ENCODE measurements around the gene TREML2. TPM values are rescaled to one million over a fixed set of nuclear protein-coding genes. Genes with fewer than 3 reads are reported as not detected.

The TREML2 gene
- total and polyA plus RNA-seq, 2 of the 8 experiments (the other 6 are each of a cell fraction or from before 2014, with no cell fraction given) = 0.09 to 0.18 TPM

DNA sequence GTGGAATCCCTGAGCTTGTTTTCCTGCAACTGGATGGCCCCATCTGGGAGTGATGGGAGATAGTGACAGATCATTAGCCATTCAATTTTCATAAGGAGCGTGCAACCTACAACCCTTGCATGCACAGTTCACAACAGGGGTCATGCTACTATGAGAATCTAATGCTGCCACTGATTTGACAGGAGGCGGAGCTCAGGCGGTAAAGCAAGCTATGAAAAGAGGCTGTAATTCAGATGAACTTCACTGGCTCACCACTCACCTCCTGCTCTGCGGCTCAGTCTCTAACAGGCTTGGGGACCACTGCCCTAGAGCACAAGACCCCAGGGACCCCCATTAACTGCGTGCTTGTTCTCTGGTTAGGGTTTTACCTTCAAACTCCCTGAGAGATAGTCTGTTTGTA is 14.8 kb upstream of the TREML2 start:
- no peak overlapping the region for H2AK5ac ChIP-seq (ENCODE audit: low read depth, low read length)
- H3K27me3 ChIP-seq (replicated peaks in 1 of 4; ENCODE audit: control insufficient read depth in 3 of 4, extremely low read depth in 1 of 4, insufficient read depth in 3 of 4, low read length in 3 of 4) = no peaks in the 10 kb centered on the region
- H3K27ac ChIP-seq (ENCODE audit: low read depth, low read length) = no peak overlapping the region
- no peak overlapping the region for H2BK12ac ChIP-seq (ENCODE audit: low read depth, low read length)
- no peak for TF ChIP-seq YY1 (IDR thresholded peaks at IDR 0.05; ENCODE audit: low read depth, low read length)
- no peak overlapping the region for H3K18ac ChIP-seq (ENCODE audit: extremely low read depth, low read length)
- H3K9me3 ChIP-seq (ENCODE audit: insufficient read depth in 2 of 2, low read depth in 1 of 2, low read length in 1 of 2) = no peaks in the 10 kb centered on the region; a peak in 1 of 4 replicates
- H4K91ac ChIP-seq (replicated peaks; ENCODE audit: insufficient read length, low read length) = no peak overlapping the region
- ChIA-PET CTCF (ENCODE audit: partially characterized antibody) (interaction anchor here (0.6 to 3.3 kb wide), 9 partner anchors 10 to 302 kb away, joined by 3 to 13 read pairs (median 3); no protein-coding TSS in a partner anchor), POLR2A (ENCODE audit: partially characterized antibody) (no interaction called here)
- H3K79me2 ChIP-seq (ENCODE audit: control insufficient read depth in 1 of 2, insufficient read depth in 2 of 2, low read length in 2 of 2) = no peaks in the 10 kb centered on the region
- no peaks in the 10 kb centered on the region for H3K23me2 ChIP-seq (ENCODE audit: low read depth, low read length)
- no peak overlapping the region for H3K4me2 ChIP-seq (ENCODE audit: insufficient read depth in 1 of 2, low read depth in 2 of 2, low read length in 2 of 2)
- H2BK5ac ChIP-seq (ENCODE audit: low read depth, low read length) = no peak overlapping the region
- H3K4me1 ChIP-seq (replicated peaks in 1 of 4; ENCODE audit: control insufficient read depth in 3 of 4, insufficient read depth in 4 of 4, low read length in 3 of 4) = no peaks in the 10 kb centered on the region
- H2BK15ac ChIP-seq (ENCODE audit: low read length) = no peak overlapping the region
- H3K9ac ChIP-seq (replicated peaks in 1 of 4; ENCODE audit: extremely low read depth in 1 of 4, low read depth in 3 of 4, low read length in 3 of 4) = no peak overlapping the region
- 89% methylated on average over 5 of the region's 5 CpGs; no CpG with 5 or more reads in 1 of the 2 experiments for WGBS, 2 experiments (ENCODE audit: extremely low coverage in 1 of 2, insufficient coverage in 1 of 2, insufficient read length in 1 of 2, insufficient replicate concordance in 2 of 2, low coverage in 1 of 2, low lambda C conversion rate in 2 of 2, missing lambda C conversion rate in 1 of 2)
- H3K4ac ChIP-seq (replicated peaks; ENCODE audit: insufficient read length, low read depth, low read length) = no peak overlapping the region
- H3K14ac ChIP-seq (ENCODE audit: insufficient read length) = no peak overlapping the region
- H2BK120ac ChIP-seq (replicated peaks; ENCODE audit: low read depth, low read length) = no peak overlapping the region
- no peak overlapping the region for H2BK20ac ChIP-seq (ENCODE audit: low read length)
- H3K36me3 ChIP-seq (ENCODE audit: control insufficient read depth in 2 of 4, insufficient read depth in 4 of 4, low read length in 3 of 4) = no peaks in the 10 kb centered on the region; a peak in 1 of 8 replicates
- no peaks in the 10 kb centered on the region for H4K20me1 ChIP-seq (replicated peaks in 1 of 2; ENCODE audit: control insufficient read depth in 1 of 2, insufficient read depth in 2 of 2, low read length in 2 of 2)
- H4K8ac ChIP-seq (ENCODE audit: extremely low read depth, insufficient read depth, low read length) = no peak overlapping the region
- H4K5ac ChIP-seq (ENCODE audit: insufficient read length, low read depth, low read length) = no peak overlapping the region
- H3K23ac ChIP-seq (ENCODE audit: insufficient read length) = no peak overlapping the region
- no peak overlapping the region for H3K56ac ChIP-seq (replicated peaks; ENCODE audit: insufficient read length, low read depth, low read length)
- DNase-seq (ENCODE audit: low read depth in 1 of 2, low spot score in 2 of 2) (no peak), FAIRE-seq (no peak)
- no peak overlapping the region for H2AFZ ChIP-seq (ENCODE audit: low read length)
- H3K4me3 ChIP-seq (ENCODE audit: extremely low read depth in 1 of 4, insufficient read depth in 2 of 4, low read depth in 3 of 4, low read length in 4 of 4) = no peak overlapping the region
- no peaks in the 10 kb centered on the region for H3K79me1 ChIP-seq (ENCODE audit: low read depth, low read length)
